ENCODE measurements around the gene LGALS3BP. TPM values are rescaled to one million over a fixed set of nuclear protein-coding genes. Genes with fewer than 3 reads are reported as not detected.

LGALS3BP gene
- total RNA-seq, 1 experiment from 2014 or later, result 361 TPM

DNA sequence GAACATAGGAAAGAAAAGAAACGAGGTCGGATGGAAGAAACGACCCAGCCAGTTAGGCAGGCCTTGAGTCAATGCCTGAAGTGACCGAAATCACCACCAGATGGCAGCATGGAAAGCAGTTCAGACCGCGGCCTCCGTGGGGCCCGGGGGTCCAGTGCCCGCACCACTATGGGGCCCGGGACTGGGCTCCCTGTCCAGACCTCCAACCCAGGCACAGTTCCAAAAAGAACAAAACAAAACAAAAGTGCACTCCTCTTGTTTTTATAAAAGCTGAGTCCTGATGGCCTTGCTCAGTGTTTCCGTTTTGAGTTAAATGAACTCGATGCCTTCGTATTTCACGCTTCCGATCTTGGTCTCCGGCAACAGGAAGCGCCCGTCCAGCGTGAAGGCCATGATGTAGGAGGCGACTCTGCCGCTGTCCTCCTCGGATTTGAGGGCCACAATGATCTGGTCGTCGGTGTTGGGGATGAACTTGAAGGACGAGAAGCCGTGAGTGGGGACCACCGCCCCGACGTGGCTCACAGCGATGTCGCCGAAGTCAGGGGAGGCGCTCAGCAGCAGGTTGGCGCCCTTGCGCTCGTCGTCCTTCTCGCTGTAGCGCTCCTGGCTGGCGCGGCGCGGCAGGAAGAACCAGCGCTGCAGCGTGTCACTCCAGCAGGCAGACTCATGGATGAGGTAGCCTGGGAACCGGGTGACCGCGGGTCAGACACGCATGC lies 13.7 kb upstream of the LGALS3BP start:
- ChIA-PET CTCF (interaction anchor here (0.6 kb wide), 2 partner anchors 188 to 498 kb away, joined by 4 to 6 read pairs; no protein-coding TSS in a partner anchor), POLR2A (no interaction called here)
- Histone ChIP-seq H3K9me3 (ENCODE audit: control insufficient read depth, insufficient read depth, low read depth, low read length) (no peaks in the 10 kb centered on the region), H3K4me3 (ENCODE audit: low read depth in 2 of 2, low read length in 2 of 2) (no peak overlapping the region), H3K4me1 (ENCODE audit: control insufficient read depth, insufficient read depth, low read length) (no peaks in the 10 kb centered on the region), H3K27ac (ENCODE audit: low read length) (no peak overlapping the region), H3K36me3 (ENCODE audit: control insufficient read depth, insufficient read depth, low read length) (peaks cover 12% of the 10 kb centered on the region), H3K27me3 (ENCODE audit: control insufficient read depth, insufficient read depth, low read length) (no peaks in the 10 kb centered on the region)
- ATAC-seq, result peak; percentile 76
- DNase-seq (ENCODE audit: low read depth, low spot score), result no peak
- intact Hi-C loops (cut with micrococcal nuclease; ENCODE audit: unreplicated experiment) (no loop called here), in situ Hi-C loops (cut with HindIII; ENCODE audit: low pct_unique_long_range_greater_than_20kb, low sequenced_read_pairs) (no loop called here)
- TF ChIP-seq, protein P1, sequence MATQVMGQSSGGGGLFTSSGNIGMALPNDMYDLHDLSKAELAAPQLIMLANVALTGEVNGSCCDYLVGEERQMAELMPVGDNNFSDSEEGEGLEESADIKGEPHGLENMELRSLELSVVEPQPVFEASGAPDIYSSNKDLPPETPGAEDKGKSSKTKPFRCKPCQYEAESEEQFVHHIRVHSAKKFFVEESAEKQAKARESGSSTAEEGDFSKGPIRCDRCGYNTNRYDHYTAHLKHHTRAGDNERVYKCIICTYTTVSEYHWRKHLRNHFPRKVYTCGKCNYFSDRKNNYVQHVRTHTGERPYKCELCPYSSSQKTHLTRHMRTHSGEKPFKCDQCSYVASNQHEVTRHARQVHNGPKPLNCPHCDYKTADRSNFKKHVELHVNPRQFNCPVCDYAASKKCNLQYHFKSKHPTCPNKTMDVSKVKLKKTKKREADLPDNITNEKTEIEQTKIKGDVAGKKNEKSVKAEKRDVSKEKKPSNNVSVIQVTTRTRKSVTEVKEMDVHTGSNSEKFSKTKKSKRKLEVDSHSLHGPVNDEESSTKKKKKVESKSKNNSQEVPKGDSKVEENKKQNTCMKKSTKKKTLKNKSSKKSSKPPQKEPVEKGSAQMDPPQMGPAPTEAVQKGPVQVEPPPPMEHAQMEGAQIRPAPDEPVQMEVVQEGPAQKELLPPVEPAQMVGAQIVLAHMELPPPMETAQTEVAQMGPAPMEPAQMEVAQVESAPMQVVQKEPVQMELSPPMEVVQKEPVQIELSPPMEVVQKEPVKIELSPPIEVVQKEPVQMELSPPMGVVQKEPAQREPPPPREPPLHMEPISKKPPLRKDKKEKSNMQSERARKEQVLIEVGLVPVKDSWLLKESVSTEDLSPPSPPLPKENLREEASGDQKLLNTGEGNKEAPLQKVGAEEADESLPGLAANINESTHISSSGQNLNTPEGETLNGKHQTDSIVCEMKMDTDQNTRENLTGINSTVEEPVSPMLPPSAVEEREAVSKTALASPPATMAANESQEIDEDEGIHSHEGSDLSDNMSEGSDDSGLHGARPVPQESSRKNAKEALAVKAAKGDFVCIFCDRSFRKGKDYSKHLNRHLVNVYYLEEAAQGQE (IDR thresholded peaks at IDR 0.05; ENCODE audit: insufficient read depth in 1 of 2, low read depth in 2 of 2, low read length in 1 of 2), result no peak
- TF ChIP-seq SIN3A (IDR thresholded peaks at IDR 0.05; ENCODE audit: borderline replicate concordance, insufficient read depth, low read depth, low read length) (no peak), TCF7L2 (IDR thresholded peaks at IDR 0.05; ENCODE audit: low read depth, low read length) (no peak), POLR2AphosphoS5 (IDR thresholded peaks at IDR 0.05; ENCODE audit: low read depth, low read length) (no peak)
- TF ChIP-seq, protein P2, sequence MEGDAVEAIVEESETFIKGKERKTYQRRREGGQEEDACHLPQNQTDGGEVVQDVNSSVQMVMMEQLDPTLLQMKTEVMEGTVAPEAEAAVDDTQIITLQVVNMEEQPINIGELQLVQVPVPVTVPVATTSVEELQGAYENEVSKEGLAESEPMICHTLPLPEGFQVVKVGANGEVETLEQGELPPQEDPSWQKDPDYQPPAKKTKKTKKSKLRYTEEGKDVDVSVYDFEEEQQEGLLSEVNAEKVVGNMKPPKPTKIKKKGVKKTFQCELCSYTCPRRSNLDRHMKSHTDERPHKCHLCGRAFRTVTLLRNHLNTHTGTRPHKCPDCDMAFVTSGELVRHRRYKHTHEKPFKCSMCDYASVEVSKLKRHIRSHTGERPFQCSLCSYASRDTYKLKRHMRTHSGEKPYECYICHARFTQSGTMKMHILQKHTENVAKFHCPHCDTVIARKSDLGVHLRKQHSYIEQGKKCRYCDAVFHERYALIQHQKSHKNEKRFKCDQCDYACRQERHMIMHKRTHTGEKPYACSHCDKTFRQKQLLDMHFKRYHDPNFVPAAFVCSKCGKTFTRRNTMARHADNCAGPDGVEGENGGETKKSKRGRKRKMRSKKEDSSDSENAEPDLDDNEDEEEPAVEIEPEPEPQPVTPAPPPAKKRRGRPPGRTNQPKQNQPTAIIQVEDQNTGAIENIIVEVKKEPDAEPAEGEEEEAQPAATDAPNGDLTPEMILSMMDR (IDR thresholded peaks at IDR 0.05), result peak; percentile 94
- no TSS peak for BruUV-seq (replicated peaks)

DNA sequence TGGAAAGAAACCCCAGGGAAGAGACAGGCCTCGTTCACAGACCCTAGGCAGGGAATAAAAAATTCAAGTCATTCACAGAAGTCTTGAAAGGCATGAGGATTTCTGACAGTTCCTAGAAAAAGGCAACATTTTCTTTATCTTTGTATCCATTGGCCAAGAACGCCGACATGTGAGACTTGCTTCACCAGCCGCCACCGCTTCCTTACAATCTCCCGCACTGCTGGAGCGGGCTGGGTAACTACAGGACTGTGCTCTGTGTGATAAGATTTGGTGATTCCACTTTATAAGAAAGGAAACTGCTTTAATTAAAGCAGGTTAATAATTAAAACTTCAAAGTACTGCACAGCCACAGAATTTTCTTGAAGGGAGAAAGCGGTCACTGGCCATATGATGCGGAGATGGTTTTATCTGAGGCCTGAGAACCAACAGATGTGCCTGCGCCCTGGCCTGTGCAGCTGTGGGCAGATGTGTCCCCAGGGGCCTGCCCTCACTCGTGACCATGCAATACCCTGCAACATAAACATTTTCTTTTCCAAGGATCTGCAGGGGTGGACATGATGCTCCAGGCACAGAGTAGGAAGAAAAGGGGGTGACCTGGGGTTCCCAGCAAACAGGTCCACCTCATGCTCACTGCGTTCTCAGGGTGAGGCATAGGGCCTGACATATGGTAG lies 13.0 kb upstream of the LGALS3BP start:
- ChIA-PET POLR2A (no interaction called here), CTCF (interaction anchor here (0.6 kb wide), 2 partner anchors 187 to 497 kb away, joined by 4 to 6 read pairs; no protein-coding TSS in a partner anchor)
- DNase-seq (ENCODE audit: low read depth, low spot score), result no peak
- in situ Hi-C loops (cut with HindIII; ENCODE audit: low pct_unique_long_range_greater_than_20kb, low sequenced_read_pairs) (no loop called here), intact Hi-C loops (cut with micrococcal nuclease; ENCODE audit: unreplicated experiment) (no loop called here)
- no TSS peak for BruUV-seq (replicated peaks)
- H3K27me3 ChIP-seq (ENCODE audit: control insufficient read depth, insufficient read depth, low read length), result no peaks in the 10 kb centered on the region
- no peaks in the 10 kb centered on the region for H3K9me3 ChIP-seq (ENCODE audit: control insufficient read depth, insufficient read depth, low read depth, low read length)
- TF ChIP-seq, protein P1 (IDR thresholded peaks at IDR 0.05; ENCODE audit: insufficient read depth in 1 of 2, low read depth in 2 of 2, low read length in 1 of 2), result no peak
- TF ChIP-seq POLR2AphosphoS5 (IDR thresholded peaks at IDR 0.05; ENCODE audit: low read depth, low read length) (no peak), TCF7L2 (IDR thresholded peaks at IDR 0.05; ENCODE audit: low read depth, low read length) (no peak), SIN3A (IDR thresholded peaks at IDR 0.05; ENCODE audit: borderline replicate concordance, insufficient read depth, low read depth, low read length) (no peak)
- TF ChIP-seq, protein P2 (IDR thresholded peaks at IDR 0.05), result no peak
- no peak overlapping the region for H3K27ac ChIP-seq (ENCODE audit: low read length)
- no peaks in the 10 kb centered on the region for H3K4me1 ChIP-seq (ENCODE audit: control insufficient read depth, insufficient read depth, low read length)
- ATAC-seq, result no peak
- no peak overlapping the region for H3K4me3 ChIP-seq (ENCODE audit: low read depth in 2 of 2, low read length in 2 of 2)
- H3K36me3 ChIP-seq (ENCODE audit: control insufficient read depth, insufficient read depth, low read length), result peaks cover 11% of the 10 kb centered on the region

Data from Panc1 (cell line).